ENCODE data around the gene NELL2. TPM values are rescaled to one million over a fixed set of nuclear protein-coding genes. Genes with fewer than 3 reads are reported as not detected.

NELL2 gene
- total and polyA plus RNA-seq, 4 donors, result 0.09 to 0.42 (median 0.17) TPM; not detected in 1

DNA sequence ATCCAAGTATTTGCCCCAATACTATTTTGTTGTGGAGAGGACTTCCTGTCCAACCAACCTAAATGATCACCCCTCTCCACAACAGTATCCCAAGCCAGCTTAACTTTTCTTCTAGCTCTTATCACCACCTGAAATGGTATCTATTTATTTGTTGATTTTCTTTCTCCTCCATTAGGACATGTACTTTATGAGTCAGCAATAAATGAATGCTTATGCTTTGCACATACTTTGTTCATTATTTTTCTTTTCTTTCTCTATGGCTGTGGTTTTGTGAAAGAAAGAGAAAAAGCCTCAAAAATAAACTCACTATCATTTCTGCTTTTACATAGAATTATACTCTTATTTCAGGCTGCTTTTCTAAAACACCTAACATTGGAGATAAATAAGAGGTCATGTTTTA lies 371.3 kb downstream of the NELL2 start (continued):
- TF ChIP-seq RAD21 (IDR thresholded peaks at IDR 0.05) (no peak), YY1 (IDR thresholded peaks at IDR 0.05) (no peak), JUND (IDR thresholded peaks at IDR 0.05) (no peak), NR2F2 (IDR thresholded peaks at IDR 0.05) (no peak)

DNA sequence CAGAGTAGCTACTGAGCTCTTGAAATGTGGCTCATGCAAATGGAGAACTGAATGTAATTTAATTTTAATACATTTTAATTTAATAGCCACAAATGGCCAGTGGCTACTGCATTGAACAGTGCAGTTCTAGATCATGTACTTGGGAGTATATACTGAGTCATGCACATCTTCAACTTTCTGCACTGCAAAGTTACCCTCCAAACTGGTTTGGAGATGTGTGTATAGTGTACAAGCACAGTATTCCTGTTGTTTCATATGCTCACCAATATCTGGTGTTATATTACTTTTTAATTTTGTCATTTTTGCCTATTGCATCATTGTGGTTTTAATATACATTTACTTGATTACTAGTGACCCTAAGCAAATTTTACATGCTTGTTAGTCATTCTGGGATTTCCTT lies 372.8 kb downstream of the NELL2 start:
- Histone ChIP-seq H3K27me3 (ENCODE audit: control insufficient read depth in 4 of 4, insufficient read depth in 4 of 4, low read length in 3 of 4) (no peaks in the 10 kb centered on the region), H3K9ac (ENCODE audit: low read depth in 1 of 2, low read length in 2 of 2) (no peak overlapping the region), H3K36me3 (ENCODE audit: control insufficient read depth in 4 of 4, insufficient read depth in 3 of 4, low read depth in 1 of 4, low read length in 3 of 4) (no peaks in the 10 kb centered on the region), H3K4me1 (ENCODE audit: control insufficient read depth in 4 of 4, insufficient read depth in 4 of 4, low read length in 3 of 4) (no peaks in the 10 kb centered on the region), H3K27ac (ENCODE audit: low read depth in 1 of 2, low read length in 2 of 2) (no peak overlapping the region), H3K9me3 (ENCODE audit: control insufficient read depth in 4 of 4, low read length in 3 of 4) (no peaks in the 10 kb centered on the region), H3K4me3 (ENCODE audit: low read depth in 1 of 3, low read length in 3 of 3) (no peak overlapping the region)
- DNase-seq (ENCODE audit: low spot score), result no peak
- TF ChIP-seq SP1 (IDR thresholded peaks at IDR 0.05) (no peak), FOXA2 (IDR thresholded peaks at IDR 0.05) (no peak), JUND (IDR thresholded peaks at IDR 0.05) (no peak), HNF4G (IDR thresholded peaks at IDR 0.05) (no peak)
- TF ChIP-seq, protein P1, sequence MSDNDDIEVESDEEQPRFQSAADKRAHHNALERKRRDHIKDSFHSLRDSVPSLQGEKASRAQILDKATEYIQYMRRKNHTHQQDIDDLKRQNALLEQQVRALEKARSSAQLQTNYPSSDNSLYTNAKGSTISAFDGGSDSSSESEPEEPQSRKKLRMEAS (IDR thresholded peaks at IDR 0.05), result no peak
- TF ChIP-seq, protein P2, sequence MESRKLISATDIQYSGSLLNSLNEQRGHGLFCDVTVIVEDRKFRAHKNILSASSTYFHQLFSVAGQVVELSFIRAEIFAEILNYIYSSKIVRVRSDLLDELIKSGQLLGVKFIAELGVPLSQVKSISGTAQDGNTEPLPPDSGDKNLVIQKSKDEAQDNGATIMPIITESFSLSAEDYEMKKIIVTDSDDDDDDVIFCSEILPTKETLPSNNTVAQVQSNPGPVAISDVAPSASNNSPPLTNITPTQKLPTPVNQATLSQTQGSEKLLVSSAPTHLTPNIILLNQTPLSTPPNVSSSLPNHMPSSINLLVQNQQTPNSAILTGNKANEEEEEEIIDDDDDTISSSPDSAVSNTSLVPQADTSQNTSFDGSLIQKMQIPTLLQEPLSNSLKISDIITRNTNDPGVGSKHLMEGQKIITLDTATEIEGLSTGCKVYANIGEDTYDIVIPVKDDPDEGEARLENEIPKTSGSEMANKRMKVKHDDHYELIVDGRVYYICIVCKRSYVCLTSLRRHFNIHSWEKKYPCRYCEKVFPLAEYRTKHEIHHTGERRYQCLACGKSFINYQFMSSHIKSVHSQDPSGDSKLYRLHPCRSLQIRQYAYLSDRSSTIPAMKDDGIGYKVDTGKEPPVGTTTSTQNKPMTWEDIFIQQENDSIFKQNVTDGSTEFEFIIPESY (IDR thresholded peaks at IDR 0.05), result no peak

DNA sequence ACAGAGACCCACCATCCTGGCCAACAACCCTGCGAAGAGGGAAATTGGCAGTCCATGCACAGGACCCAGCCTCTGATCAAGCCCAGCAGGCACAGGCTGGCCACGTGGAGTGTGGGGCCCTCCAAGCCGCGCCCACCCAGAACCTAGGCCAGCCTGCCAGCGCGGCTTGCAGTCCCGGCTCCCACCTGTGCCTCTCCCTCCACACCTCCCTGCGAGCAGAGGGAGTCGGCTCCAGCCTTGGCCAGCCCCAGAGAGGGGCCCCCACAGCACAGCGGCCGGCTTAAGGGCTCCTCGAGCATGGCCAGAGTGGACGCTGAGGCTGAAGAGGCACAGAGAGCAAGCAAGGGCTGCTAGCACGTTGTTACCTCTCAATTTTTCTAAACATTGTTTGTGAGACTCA lies 373.4 kb downstream of the NELL2 start:
- DNase-seq (ENCODE audit: low spot score), result no peak
- Histone ChIP-seq H3K27me3 (ENCODE audit: control insufficient read depth in 4 of 4, insufficient read depth in 4 of 4, low read length in 3 of 4) (no peaks in the 10 kb centered on the region), H3K27ac (ENCODE audit: low read depth in 1 of 2, low read length in 2 of 2) (no peak overlapping the region), H3K9ac (ENCODE audit: low read depth in 1 of 2, low read length in 2 of 2) (no peak overlapping the region), H3K4me3 (ENCODE audit: low read depth in 1 of 3, low read length in 3 of 3) (no peak overlapping the region), H3K4me1 (ENCODE audit: control insufficient read depth in 4 of 4, insufficient read depth in 4 of 4, low read length in 3 of 4) (no peaks in the 10 kb centered on the region), H3K9me3 (ENCODE audit: control insufficient read depth in 4 of 4, low read length in 3 of 4) (no peaks in the 10 kb centered on the region), H3K36me3 (ENCODE audit: control insufficient read depth in 4 of 4, insufficient read depth in 3 of 4, low read depth in 1 of 4, low read length in 3 of 4) (no peaks in the 10 kb centered on the region)
- 88% methylated on average over 14 of the region's 14 CpGs for WGBS
- TF ChIP-seq HNF4G (IDR thresholded peaks at IDR 0.05), result no peak
- no peak for TF ChIP-seq RAD21 (IDR thresholded peaks at IDR 0.05)
- TF ChIP-seq, protein P3, sequence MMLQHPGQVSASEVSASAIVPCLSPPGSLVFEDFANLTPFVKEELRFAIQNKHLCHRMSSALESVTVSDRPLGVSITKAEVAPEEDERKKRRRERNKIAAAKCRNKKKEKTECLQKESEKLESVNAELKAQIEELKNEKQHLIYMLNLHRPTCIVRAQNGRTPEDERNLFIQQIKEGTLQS (IDR thresholded peaks at IDR 0.05), result no peak
- no peak for TF ChIP-seq SP1 (IDR thresholded peaks at IDR 0.05)
- TF ChIP-seq FOXA2 (IDR thresholded peaks at IDR 0.05), result no peak

DNA sequence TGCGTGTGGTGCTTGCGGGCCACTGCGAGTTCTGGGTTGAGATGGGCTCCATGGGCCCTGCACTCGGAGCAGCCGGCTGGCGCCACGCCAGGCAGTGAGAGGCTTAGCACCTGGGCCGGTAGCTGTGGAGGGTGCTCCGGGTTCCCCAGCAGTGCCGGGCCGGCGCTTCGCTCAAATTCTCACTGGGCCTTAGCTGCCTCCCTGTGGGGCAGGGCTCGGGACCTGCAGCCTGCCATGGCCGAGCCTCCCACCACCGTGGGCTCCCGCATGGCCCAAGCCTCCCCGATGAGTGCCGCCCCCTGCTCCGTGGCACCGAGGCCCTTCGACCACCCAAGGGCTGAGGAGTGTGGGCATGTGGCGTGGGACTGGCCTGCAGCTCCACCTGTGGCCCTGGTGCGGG lies 375.7 kb downstream of the NELL2 start:
- DNase-seq (ENCODE audit: low spot score), result no peak
- H3K4me1 ChIP-seq (ENCODE audit: control insufficient read depth in 4 of 4, insufficient read depth in 4 of 4, low read length in 3 of 4), result no peaks in the 10 kb centered on the region
- no peaks in the 10 kb centered on the region for H3K27me3 ChIP-seq (ENCODE audit: control insufficient read depth in 4 of 4, insufficient read depth in 4 of 4, low read length in 3 of 4)
- no peaks in the 10 kb centered on the region for H3K36me3 ChIP-seq (ENCODE audit: control insufficient read depth in 4 of 4, insufficient read depth in 3 of 4, low read depth in 1 of 4, low read length in 3 of 4)
- H3K4me3 ChIP-seq (ENCODE audit: low read depth in 1 of 3, low read length in 3 of 3), result no peak overlapping the region
- 93% methylated on average over 24 of the region's 24 CpGs for WGBS
- no peak overlapping the region for H3K9ac ChIP-seq (ENCODE audit: low read depth in 1 of 2, low read length in 2 of 2)
- no peak overlapping the region for H3K27ac ChIP-seq (ENCODE audit: low read depth in 1 of 2, low read length in 2 of 2)
- no peaks in the 10 kb centered on the region for H3K9me3 ChIP-seq (ENCODE audit: control insufficient read depth in 4 of 4, low read length in 3 of 4)
- TF ChIP-seq, protein P4, sequence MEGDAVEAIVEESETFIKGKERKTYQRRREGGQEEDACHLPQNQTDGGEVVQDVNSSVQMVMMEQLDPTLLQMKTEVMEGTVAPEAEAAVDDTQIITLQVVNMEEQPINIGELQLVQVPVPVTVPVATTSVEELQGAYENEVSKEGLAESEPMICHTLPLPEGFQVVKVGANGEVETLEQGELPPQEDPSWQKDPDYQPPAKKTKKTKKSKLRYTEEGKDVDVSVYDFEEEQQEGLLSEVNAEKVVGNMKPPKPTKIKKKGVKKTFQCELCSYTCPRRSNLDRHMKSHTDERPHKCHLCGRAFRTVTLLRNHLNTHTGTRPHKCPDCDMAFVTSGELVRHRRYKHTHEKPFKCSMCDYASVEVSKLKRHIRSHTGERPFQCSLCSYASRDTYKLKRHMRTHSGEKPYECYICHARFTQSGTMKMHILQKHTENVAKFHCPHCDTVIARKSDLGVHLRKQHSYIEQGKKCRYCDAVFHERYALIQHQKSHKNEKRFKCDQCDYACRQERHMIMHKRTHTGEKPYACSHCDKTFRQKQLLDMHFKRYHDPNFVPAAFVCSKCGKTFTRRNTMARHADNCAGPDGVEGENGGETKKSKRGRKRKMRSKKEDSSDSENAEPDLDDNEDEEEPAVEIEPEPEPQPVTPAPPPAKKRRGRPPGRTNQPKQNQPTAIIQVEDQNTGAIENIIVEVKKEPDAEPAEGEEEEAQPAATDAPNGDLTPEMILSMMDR (IDR thresholded peaks at IDR 0.05; ENCODE audit: low read depth, low read length, missing input control), result no peak
- TF ChIP-seq GABPA (IDR thresholded peaks at IDR 0.05 in 1 of 2, conservative IDR thresholded peaks at IDR 0.05 in 1 of 2) (no peak), YY1 (IDR thresholded peaks at IDR 0.05) (no peak), EGR1 (IDR thresholded peaks at IDR 0.05; ENCODE audit: low read depth in 2 of 2) (no peak), HNF4A (conservative IDR thresholded peaks at IDR 0.05) (no peak), HNF4G (IDR thresholded peaks at IDR 0.05) (no peak), FOXA1 (IDR thresholded peaks at IDR 0.05) (no peak), NR2F2 (IDR thresholded peaks at IDR 0.05) (no peak)
- TF ChIP-seq, protein P2 (IDR thresholded peaks at IDR 0.05), result no peak
- TF ChIP-seq, protein P5, sequence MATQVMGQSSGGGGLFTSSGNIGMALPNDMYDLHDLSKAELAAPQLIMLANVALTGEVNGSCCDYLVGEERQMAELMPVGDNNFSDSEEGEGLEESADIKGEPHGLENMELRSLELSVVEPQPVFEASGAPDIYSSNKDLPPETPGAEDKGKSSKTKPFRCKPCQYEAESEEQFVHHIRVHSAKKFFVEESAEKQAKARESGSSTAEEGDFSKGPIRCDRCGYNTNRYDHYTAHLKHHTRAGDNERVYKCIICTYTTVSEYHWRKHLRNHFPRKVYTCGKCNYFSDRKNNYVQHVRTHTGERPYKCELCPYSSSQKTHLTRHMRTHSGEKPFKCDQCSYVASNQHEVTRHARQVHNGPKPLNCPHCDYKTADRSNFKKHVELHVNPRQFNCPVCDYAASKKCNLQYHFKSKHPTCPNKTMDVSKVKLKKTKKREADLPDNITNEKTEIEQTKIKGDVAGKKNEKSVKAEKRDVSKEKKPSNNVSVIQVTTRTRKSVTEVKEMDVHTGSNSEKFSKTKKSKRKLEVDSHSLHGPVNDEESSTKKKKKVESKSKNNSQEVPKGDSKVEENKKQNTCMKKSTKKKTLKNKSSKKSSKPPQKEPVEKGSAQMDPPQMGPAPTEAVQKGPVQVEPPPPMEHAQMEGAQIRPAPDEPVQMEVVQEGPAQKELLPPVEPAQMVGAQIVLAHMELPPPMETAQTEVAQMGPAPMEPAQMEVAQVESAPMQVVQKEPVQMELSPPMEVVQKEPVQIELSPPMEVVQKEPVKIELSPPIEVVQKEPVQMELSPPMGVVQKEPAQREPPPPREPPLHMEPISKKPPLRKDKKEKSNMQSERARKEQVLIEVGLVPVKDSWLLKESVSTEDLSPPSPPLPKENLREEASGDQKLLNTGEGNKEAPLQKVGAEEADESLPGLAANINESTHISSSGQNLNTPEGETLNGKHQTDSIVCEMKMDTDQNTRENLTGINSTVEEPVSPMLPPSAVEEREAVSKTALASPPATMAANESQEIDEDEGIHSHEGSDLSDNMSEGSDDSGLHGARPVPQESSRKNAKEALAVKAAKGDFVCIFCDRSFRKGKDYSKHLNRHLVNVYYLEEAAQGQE (IDR thresholded peaks at IDR 0.05), result no peak
- TF ChIP-seq, protein P1 (IDR thresholded peaks at IDR 0.05), result no peak

Measured in liver (tissue), 9 donors.